ENCODE measurements around the gene ZBTB11. TPM values are rescaled to one million over a fixed set of nuclear protein-coding genes. Genes with fewer than 3 reads are reported as not detected.
A peak's percentile ranks its signal among the peaks of the same experiment; 100 is the strongest.

Gene ZBTB11
- total RNA-seq, 1 donor from 2014 or later: 14.7 TPM

- H3K4me3 Mint-ChIP-seq (ENCODE audit: unreplicated experiment): no peak overlapping the region
- H3K4me1 Mint-ChIP-seq (ENCODE audit: low read depth): peaks cover 8% of the 10 kb centered on the region
- no peak for TF ChIP-seq CTCF (IDR thresholded peaks at IDR 0.05)
- H3K9me3 Mint-ChIP-seq (ENCODE audit: low read depth): no peaks in the 10 kb centered on the region
- H3K36me3 Mint-ChIP-seq (ENCODE audit: low read depth): no peaks in the 10 kb centered on the region
- no peak overlapping the region for H3K27ac Mint-ChIP-seq (ENCODE audit: unreplicated experiment)
- no peak for DNase-seq (ENCODE audit: low spot score)
- no peaks in the 10 kb centered on the region for H3K27me3 Mint-ChIP-seq (ENCODE audit: low read depth)
These were observed 36.7 kb downstream of the ZBTB11 start for GRCh38 chr3:101640256-101640655.

GRCh38 chr3:101639280-101639963 lies 37.5 kb downstream of the ZBTB11 start:
- H3K9me3 Mint-ChIP-seq (ENCODE audit: low read depth): no peaks in the 10 kb centered on the region

GRCh38 chr3:101638261-101638745 lies 38.6 kb downstream of the ZBTB11 start:
- Mint-ChIP-seq H3K4me1 (ENCODE audit: low read depth) (peaks cover 3% of the 10 kb centered on the region), H3K27me3 (ENCODE audit: low read depth) (peaks cover 7% of the 10 kb centered on the region), H3K27ac (ENCODE audit: unreplicated experiment) (no peak overlapping the region), H3K9me3 (ENCODE audit: low read depth) (no peaks in the 10 kb centered on the region), H3K36me3 (ENCODE audit: low read depth) (no peaks in the 10 kb centered on the region), H3K4me3 (ENCODE audit: unreplicated experiment) (no peak overlapping the region)
- TF ChIP-seq CTCF (IDR thresholded peaks at IDR 0.05): peak; percentile 32
- no peak for DNase-seq (ENCODE audit: low spot score)

More at GRCh38 chr3:101639280-101639963, 37.5 kb downstream of the ZBTB11 start:
- no peak for TF ChIP-seq CTCF (IDR thresholded peaks at IDR 0.05)
- no peak for DNase-seq (ENCODE audit: low spot score)
- H3K4me1 Mint-ChIP-seq (ENCODE audit: low read depth): peaks cover 8% of the 10 kb centered on the region
- H3K27me3 Mint-ChIP-seq (ENCODE audit: low read depth): peaks cover 7% of the 10 kb centered on the region
- H3K27ac Mint-ChIP-seq (ENCODE audit: unreplicated experiment): no peak overlapping the region
- no peak overlapping the region for H3K4me3 Mint-ChIP-seq (ENCODE audit: unreplicated experiment)
- no peaks in the 10 kb centered on the region for H3K36me3 Mint-ChIP-seq (ENCODE audit: low read depth)

GRCh38 chr3:101637451-101637850 lies 39.5 kb downstream of the ZBTB11 start:
- Mint-ChIP-seq H3K4me1 (ENCODE audit: low read depth) (peaks cover 3% of the 10 kb centered on the region), H3K36me3 (ENCODE audit: low read depth) (no peaks in the 10 kb centered on the region), H3K9me3 (ENCODE audit: low read depth) (no peaks in the 10 kb centered on the region), H3K27me3 (ENCODE audit: low read depth) (peaks cover 7% of the 10 kb centered on the region), H3K27ac (ENCODE audit: unreplicated experiment) (no peak overlapping the region), H3K4me3 (ENCODE audit: unreplicated experiment) (no peak overlapping the region)
- no peak for TF ChIP-seq CTCF (IDR thresholded peaks at IDR 0.05)
- no peak for DNase-seq (ENCODE audit: low spot score)

- DNase-seq (ENCODE audit: low spot score): no peak
- Mint-ChIP-seq H3K4me1 (ENCODE audit: low read depth) (peaks cover 3% of the 10 kb centered on the region), H3K9me3 (ENCODE audit: low read depth) (no peaks in the 10 kb centered on the region), H3K27ac (ENCODE audit: unreplicated experiment) (no peak overlapping the region), H3K27me3 (ENCODE audit: low read depth) (peaks cover 7% of the 10 kb centered on the region), H3K4me3 (ENCODE audit: unreplicated experiment) (no peak overlapping the region), H3K36me3 (ENCODE audit: low read depth) (no peaks in the 10 kb centered on the region)
- peak; percentile 80 for TF ChIP-seq CTCF (IDR thresholded peaks at IDR 0.05)
These were observed 40.8 kb downstream of the ZBTB11 start for GRCh38 chr3:101635954-101636798.
